ENCODE data around the gene C1orf159.

- TF ChIP-seq CTCF (IDR thresholded peaks at IDR 0.05; ENCODE audit: low read depth, low read length, missing input control) (no peak), RXRA (IDR thresholded peaks at IDR 0.05) (no peak), GABPA (IDR thresholded peaks at IDR 0.05 in 1 of 2, conservative IDR thresholded peaks at IDR 0.05 in 1 of 2) (no peak), SP1 (IDR thresholded peaks at IDR 0.05) (no peak), RAD21 (IDR thresholded peaks at IDR 0.05) (no peak), ATF3 (IDR thresholded peaks at IDR 0.05) (no peak), HNF4A (conservative IDR thresholded peaks at IDR 0.05) (no peak), REST (IDR thresholded peaks at IDR 0.05) (no peak), JUND (IDR thresholded peaks at IDR 0.05) (no peak), TAF1 (conservative IDR thresholded peaks at IDR 0.05) (no peak), EGR1 (IDR thresholded peaks at IDR 0.05; ENCODE audit: low read depth in 2 of 2) (no peak), YY1 (IDR thresholded peaks at IDR 0.05) (no peak), MAX (IDR thresholded peaks at IDR 0.05) (no peak), ZBTB33 (IDR thresholded peaks at IDR 0.05) (no peak)
Measured at GRCh38 chr1:1130206-1131120, 14.6 kb upstream of the C1orf159 start.

Data from liver (tissue), 3 donors.